ENCODE measurements around the gene OR6C2. TPM values are rescaled to one million over a fixed set of nuclear protein-coding genes. Genes with fewer than 3 reads are reported as not detected.

Gene OR6C2
- total RNA-seq, 1 donor from 2014 or later: not detected

DNA sequence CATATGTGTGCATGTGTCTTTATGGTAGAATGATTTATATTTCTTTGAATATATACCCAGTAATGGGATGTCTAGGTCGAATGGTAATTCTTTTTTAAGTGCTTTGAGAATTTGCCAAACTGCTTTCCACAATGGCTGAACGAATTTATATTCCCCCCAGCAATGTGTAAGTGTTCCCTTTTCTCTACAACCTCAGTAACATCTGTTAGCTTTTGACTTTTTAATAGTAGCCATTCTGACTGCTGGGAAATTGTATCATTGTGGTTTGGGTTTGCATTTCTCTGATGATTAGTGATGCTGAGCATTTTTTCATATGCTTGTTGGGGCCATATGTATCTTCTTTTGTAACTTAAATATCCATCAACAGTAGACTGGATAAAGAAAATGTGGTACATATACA lies 57.7 kb downstream of the OR6C2 start:
- Histone ChIP-seq H3K4me3 (ENCODE audit: low read depth, low read length) (no peak overlapping the region), H3K27me3 (ENCODE audit: control insufficient read depth, insufficient read depth, low read length) (no peaks in the 10 kb centered on the region), H3K36me3 (ENCODE audit: control insufficient read depth, insufficient read depth, low read length) (no peaks in the 10 kb centered on the region)
- TF ChIP-seq, protein P1, sequence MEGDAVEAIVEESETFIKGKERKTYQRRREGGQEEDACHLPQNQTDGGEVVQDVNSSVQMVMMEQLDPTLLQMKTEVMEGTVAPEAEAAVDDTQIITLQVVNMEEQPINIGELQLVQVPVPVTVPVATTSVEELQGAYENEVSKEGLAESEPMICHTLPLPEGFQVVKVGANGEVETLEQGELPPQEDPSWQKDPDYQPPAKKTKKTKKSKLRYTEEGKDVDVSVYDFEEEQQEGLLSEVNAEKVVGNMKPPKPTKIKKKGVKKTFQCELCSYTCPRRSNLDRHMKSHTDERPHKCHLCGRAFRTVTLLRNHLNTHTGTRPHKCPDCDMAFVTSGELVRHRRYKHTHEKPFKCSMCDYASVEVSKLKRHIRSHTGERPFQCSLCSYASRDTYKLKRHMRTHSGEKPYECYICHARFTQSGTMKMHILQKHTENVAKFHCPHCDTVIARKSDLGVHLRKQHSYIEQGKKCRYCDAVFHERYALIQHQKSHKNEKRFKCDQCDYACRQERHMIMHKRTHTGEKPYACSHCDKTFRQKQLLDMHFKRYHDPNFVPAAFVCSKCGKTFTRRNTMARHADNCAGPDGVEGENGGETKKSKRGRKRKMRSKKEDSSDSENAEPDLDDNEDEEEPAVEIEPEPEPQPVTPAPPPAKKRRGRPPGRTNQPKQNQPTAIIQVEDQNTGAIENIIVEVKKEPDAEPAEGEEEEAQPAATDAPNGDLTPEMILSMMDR (IDR thresholded peaks at IDR 0.05; ENCODE audit: insufficient read depth, low read length, poor library complexity, severe bottlenecking): no peak
- DNase-seq (ENCODE audit: low read depth): no peak

Other genes starting within 250 kb of the OR6C2 start
- gene OR10A7, start 223.1 kb upstream of the OR6C2 start, total RNA-seq: not detected in 2 replicates
- not detected in 2 replicates for gene OR6C74, start 199.5 kb upstream of the OR6C2 start, total RNA-seq
- not detected in 2 replicates for gene OR6C6, start 147.5 kb upstream of the OR6C2 start, total RNA-seq
- gene OR6C1, start 129.7 kb upstream of the OR6C2 start, total RNA-seq: not detected in 2 replicates
- not detected in 2 replicates for gene OR6C3, start 113.3 kb upstream of the OR6C2 start, total RNA-seq
- gene OR6C75, start 81.1 kb upstream of the OR6C2 start, total RNA-seq: not detected in 2 replicates
- not detected in 2 replicates for gene OR6C65, start 43.5 kb upstream of the OR6C2 start, total RNA-seq
- not detected in 2 replicates for gene OR6C76, start 17.8 kb upstream of the OR6C2 start, total RNA-seq
- not detected in 2 replicates for gene OR6C70, start 26.1 kb downstream of the OR6C2 start, total RNA-seq
- not detected in 2 replicates for gene OR6C68, start 48.3 kb downstream of the OR6C2 start, total RNA-seq
- gene OR6C4, start 105.5 kb downstream of the OR6C2 start, total RNA-seq: not detected in 2 replicates
- gene OR2AP1, start 128.4 kb downstream of the OR6C2 start, total RNA-seq: not detected in 2 replicates
- gene OR10P1, start 192.8 kb downstream of the OR6C2 start, total RNA-seq: not detected in 2 replicates